SH-SY5Y (cell line): ENCODE results near the gene PPP2R3B.

ENCODE experiments used
- GATA2 ChIP-seq: IDR thresholded peaks from 2 replicates; pipeline ENCODE4 v1.6.1; 2011; ENCODE audit warnings: mild to moderate bottlenecking, low read depth, low read length
- GATA3 ChIP-seq: IDR thresholded peaks from 2 replicates; pipeline ENCODE4 v1.6.1; 2011; ENCODE audit warnings: low read depth, mild to moderate bottlenecking, low read length, moderate library complexity

Gene PPP2R3B, protein sequence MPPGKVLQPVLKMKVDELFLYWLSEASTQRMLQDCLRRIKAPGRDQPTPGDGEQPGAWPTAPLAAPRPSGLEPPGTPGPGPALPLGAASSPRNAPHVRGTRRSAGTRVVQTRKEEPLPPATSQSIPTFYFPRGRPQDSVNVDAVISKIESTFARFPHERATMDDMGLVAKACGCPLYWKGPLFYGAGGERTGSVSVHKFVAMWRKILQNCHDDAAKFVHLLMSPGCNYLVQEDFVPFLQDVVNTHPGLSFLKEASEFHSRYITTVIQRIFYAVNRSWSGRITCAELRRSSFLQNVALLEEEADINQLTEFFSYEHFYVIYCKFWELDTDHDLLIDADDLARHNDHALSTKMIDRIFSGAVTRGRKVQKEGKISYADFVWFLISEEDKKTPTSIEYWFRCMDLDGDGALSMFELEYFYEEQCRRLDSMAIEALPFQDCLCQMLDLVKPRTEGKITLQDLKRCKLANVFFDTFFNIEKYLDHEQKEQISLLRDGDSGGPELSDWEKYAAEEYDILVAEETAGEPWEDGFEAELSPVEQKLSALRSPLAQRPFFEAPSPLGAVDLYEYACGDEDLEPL

DNA sequence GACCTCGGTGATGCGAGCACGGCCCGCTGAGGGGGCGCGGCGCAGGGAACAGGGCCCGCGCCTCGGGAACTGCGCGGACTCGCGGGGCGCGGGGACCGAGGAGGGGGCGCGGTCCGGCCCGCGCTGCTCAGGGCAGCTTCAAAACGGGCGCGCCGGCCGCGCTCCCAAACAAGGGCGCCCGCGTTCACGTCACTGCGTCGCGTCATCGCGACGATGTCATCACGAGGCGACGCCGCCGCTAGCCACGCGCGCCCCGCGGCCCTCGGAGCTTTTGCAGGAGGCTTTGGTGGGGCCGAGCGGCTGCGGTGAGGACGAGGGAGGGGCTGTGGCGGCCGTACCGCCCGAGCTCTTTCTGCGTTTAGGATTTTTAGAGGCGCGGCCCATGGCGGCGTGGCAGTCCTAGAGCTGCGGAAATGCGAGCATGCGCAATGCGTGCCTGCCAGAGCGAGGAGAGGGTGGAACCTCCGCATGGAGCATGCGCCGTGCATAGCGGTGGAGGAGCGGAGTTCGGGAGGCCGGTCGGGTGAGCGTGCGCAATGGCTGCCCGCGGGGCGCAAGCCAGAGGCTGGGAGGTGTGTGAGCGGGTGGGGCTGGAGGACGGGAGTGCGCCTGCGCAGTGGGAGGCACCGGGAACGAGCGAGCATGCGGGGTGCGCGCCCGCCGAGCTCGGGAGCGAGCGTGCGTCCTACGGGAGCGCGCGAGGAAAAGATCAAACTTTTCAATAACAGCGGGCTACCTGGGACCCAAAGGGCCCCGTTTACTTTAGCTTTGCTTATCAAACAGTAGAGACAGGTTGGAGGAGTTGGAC lies at the start of gene PPP2R3B:
PPP2R3B (minus strand) TSS at position 140 of the 808 bp plus-strand sequence. CDS start 216 bp downstream, outside the sequence.
- TF ChIP-seq GATA3 (no peak), GATA2 (no peak)

DNA sequence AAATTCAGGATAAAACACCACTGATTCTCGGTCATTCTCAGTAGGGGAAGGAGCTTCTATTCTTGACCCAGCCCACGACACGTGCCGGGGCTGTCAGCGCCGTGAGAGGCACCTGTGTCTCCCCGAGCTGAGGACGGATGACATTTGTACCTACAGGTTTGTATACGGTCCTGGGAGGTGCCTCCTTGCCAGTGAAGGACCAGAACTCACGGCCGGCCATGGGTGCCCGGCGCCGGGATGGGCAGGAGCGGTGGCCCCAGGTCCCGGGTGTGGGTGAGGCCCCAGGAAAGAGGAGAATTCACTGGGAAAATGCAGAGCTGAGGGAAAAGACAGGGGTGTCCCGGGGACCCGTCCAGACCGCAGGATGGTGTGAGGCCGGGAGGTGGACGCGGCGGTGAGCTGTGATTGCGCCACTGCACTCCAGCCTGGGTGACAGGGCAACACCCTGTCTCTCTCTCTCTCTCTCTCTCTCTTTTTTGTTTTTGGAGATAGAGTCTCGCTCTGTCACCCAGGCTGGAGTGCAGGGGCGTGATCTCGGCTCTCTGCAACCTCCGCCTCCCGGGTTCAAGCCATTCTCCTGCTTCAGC lies 48.9 kb upstream of the PPP2R3B start:
- TF ChIP-seq GATA3 (no peak), GATA2 (no peak)

DNA sequence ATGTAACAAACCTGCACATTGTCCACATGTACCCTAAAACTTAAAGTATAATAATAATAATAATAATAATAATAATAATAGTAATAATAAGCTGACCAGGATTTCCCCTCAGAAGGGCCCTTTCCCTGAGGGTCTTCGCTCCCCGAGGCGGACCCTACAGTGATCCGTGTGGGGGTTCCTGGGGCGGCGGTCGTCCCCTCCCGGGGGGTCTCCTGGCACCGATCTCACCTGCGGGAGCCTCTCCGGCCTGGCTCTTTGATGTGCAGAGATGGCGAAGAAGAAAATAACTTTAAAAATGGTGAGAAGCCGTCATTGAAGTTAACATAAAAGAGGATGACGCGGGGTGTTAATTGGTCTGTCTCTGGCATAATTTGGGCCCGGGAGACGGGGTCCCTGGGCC lies 48.2 kb upstream of the PPP2R3B start:
- TF ChIP-seq GATA3 (no peak), GATA2 (no peak)

DNA sequence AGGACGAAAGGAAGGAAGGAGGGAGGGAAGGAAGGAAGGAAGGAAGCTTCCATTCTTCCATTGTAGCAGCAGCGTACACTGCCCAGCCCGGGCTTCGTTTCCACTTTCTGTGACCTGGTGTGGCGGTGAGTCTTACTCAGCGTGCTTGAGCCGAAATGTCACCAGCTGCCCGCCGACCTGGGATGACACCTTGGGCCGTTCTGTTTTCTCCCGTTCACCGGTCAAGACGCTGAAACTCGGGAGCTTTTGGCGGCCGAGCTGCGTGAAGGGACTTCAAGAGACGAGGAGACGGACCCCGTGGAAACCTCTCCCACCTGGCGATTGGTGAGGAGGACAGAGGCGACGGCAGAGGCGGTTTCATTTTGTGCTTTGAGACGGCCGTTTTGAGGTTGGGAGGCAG lies 47.1 kb upstream of the PPP2R3B start:
- TF ChIP-seq GATA2 = no peak
- TF ChIP-seq GATA3 = no peak

DNA sequence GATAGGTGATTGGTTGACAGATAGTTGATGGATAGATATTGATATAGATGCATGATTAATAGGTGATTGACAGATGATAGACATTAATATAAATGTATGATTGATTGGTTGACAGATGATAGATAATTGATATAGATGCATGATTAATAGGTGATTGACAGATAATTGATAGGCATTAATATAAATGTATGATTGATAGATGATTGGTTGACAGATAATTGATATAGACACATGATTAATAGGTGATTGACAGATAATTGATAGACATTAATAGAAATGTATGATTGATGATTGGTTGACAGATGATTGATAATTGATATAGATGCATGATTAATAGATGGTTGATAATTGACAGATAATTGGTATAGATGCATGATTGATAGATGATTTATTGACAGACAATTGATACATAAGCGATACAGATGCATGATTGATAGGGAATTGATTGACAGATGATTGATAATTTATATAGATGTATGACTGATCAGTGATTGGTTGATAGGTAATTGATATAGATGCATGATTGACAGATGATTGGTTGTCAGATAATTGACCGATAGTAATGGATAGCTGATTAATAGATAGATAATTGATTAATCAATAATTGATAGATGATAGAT lies 44.9 kb upstream of the PPP2R3B start:
- TF ChIP-seq GATA3 (no peak), GATA2 (no peak)

DNA sequence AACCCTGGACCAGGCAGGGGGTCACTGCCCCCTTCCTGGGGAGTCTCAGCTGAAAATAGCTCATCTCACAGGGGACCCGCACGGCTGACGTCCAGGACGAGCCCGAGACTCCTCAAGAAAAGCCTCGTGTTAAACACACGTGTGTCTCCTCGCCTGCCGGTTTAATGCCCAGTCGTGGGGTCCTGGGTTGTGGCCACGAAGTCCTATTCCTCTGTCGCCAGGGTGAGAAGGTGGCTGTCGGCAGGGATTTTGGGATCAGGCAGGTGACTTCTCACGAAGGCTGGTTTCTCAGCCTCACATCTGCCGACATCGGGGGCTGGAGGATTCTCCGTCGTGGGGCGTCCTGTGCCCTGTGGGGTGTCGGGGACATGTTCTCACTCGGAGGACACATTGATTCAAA lies 44.3 kb upstream of the PPP2R3B start:
- TF ChIP-seq GATA3 = no peak
- TF ChIP-seq GATA2 = no peak

DNA sequence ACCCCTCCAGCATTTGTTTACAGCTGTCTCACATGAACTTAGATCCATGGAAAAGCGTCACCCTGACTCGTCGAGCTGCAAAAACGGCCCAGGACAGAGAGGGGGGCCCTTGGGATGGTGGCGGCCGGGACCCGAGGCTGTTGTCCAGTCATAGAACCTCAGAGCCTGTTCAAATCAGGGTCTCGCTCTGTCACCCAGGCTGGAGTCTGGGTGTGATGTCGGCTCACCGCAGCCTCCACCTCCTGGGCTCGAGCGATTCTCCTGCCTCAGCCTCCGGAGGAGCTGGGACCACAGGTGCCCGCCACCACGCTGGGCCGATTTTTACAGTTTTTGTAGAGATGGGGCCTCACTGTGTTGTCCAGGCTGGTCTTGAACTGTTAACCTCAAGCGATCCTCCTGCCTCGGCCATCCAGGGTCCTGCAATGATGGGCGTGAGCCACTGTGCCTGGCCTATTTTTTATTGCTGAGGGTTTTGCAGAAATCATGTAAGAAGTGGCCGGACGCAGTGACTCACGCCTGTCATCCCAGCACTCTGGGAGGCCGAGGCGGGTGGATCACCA lies 42.6 kb upstream of the PPP2R3B start:
- no peak for TF ChIP-seq GATA3
- TF ChIP-seq GATA2 = no peak

DNA sequence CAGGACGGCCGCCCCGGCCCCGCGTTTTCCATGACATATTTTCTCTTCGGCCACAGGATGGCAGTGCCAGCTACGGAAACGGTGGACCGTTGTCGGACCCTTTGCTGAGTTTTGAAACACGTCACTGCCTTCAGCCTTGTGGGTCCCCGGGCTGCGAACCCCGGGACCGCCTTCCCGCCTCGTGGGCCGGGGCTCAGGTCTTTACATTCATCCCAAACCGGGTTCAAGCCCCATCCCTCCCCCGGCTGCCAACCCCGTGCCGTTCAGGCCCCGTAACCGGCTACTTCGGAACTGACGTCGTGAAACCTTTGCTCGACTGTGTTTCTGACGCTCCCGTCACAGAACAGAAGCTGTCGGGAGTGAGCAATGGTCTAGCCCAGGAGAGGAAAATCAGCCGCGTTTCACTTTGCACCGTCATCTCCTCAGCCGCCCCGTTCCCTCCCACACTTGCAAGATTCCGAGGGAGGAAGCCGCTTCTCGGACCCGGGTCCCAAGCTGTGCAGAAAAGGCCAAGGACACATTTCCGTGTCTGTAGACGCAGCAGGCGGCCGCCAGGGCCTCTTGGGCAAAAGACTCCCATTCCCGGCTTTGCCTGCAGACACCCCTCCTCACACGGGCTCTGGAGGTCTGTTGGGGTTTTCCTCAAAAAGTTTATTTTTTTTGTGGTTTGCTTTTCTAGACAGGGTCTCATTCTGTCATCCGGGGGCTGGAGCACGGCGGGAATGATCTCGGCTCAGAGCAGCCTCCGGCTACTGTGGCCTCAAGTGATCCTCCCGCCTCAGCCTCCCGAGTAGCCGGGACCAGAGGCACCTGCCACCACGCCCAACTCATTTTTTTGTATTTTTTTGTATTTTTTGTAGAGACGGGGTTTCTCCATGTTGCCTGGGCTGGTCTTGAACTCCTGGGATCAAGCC lies 41.4 kb upstream of the PPP2R3B start:
- TF ChIP-seq GATA2 (no peak), GATA3 (no peak)

DNA sequence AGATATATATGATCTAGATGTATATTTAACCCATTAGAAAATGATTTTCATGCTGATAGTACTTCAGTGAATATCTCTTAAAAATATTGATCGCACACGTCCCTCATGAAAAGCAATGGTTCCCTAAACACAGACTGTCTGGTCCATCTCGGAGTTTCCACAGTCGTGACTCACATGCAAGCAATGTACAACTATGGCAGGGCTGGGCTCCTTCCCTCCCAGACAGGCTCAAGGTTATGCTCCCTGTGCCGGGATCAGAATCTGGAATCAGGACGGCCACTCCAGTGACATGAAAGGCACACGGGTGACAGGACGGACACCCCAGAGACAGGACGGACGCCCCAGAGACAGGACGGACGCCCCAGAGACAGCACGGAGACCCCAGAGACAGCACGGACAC lies 40.2 kb upstream of the PPP2R3B start:
- TF ChIP-seq GATA3 = no peak
- TF ChIP-seq GATA2 = no peak

DNA sequence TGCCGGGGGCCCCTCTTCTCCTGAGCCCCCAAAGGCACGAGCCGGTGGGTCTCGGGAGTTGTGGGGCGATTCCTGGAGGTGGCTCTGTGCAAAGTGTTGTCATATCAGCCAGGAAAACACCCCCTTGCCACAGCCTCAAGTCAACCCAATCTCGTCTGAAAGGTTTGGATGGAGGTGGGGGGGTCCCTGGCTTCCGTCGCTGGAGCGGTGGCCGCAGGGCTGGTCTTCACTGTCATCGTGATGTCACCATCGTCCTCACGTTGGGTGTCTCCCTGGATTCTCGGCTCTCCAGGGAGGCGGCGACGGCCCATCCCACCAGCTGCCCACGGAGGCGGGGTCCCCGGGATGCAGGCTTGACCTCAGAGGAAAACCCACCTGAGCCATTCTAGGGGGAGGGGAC lies 38.3 kb upstream of the PPP2R3B start:
- TF ChIP-seq GATA3 (no peak), GATA2 (no peak)

DNA sequence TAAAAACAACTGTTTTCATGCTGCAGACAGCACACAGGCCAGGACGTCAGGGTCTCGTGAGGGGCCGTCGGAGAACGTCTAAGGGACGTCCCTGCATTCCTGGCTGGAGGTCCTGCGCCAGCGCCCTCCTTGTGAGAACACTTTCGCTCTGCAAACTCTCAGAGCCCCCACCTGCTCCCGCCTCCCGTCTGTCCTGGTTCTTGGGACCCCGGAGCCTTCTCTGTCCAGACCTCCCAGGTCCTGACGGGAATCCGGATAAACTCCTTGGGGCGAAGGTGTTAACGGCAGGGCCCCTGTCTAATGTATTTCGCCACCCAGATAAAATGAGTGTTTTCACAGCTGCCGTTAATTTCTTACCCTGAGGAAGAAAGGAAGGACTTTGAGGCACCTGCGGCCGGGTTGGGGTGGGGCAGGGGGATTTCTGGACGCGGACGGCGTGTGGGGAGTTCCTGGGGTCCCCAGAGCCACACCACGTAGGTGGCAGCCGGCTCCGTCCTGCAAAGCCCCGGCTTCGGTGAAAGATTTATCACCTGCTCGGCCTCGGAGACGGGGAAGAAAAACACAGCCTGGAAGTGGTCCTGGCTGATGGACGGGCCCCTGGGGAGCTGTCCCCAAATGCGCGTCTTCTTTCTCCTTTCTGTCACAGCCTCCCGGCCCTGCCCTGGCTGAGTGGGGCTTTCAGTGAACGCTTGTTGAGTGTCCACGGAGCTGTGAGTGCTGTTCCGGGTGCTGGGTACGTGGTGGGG lies 35.1 kb upstream of the PPP2R3B start:
- TF ChIP-seq GATA3 (no peak), GATA2 (no peak)

DNA sequence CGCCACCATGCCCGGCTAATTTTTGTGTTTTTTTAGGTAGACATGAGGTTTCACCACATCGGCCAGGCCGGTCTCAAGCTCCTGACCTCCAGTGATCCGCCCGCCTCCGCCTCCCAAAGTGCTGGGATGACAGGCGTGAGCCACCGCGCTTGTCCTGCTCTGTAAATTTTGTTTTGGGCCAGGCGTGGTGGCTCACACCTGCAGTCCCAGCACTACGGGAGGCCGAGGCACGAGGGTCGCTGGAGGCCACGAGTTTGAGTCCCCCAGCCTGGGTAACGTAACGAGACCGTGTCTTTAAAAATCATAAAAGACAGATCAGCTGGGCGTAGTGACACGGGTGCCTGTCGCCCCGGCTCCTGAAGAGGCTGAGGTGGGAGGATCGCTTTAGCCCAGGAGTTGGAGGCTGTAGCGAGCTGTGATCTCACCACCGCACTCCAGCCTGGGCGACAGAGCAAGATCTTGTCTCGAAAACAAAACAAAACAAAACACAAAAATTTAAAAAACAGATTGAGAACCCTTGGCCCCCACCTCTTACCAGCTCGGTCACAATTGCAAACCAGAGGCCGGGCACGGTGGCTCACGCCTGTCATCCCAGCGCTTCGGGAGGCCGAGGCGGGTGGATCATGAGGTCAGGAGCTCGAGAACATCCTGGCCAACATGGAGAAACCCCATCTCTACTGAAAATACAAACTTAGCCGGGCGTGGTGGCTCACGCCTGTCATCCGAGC lies 34.0 kb upstream of the PPP2R3B start:
- no peak for TF ChIP-seq GATA2
- no peak for TF ChIP-seq GATA3
